Right renal pelvis (tissue), 4 donors: ENCODE data around the gene REEP2. TPM values are rescaled to one million over a fixed set of nuclear protein-coding genes. Genes with fewer than 3 reads are reported as not detected.
"Not testable (repeated sequence)": the region's sequence is repeated elsewhere in the genome, so short reads cannot be mapped to it uniquely, and the experiment has no call there.

Experiments used
- DNase-seq, 4 donors: peaks; one replicate each; pipeline ENCODE4 v3.0.0-alpha.2; 2013; ENCODE audit warnings: low read depth in 4 of 4, low spot score in 3 of 4, missing footprints in 1 of 4
- polyA plus RNA-seq, 4 donors: library from polyadenylated mRNA; unstranded; fragments of 120-200 nt; gene quantifications; one replicate each; pipeline ENCODE4 v1.2.1, GENCODE V29; 2013; ENCODE audit not compliant: insufficient read length in 4 of 4

Gene REEP2
- polyA plus RNA-seq: 10 to 100 TPM in 2 of 4 donors, 1 to 10 TPM in 2; 7.7 to 12.9 (median 10.2) TPM

- no peak for DNase-seq
Measured at GRCh38 chr5:138438724-138439476, at the start of gene REEP2. Gene REEP2 (plus strand): TSS chr5:138439057. CDS start chr5:138439209, 152 bp downstream.

- DNase-seq: no peak
Measured at GRCh38 chr5:138389332-138389731, 49.5 kb upstream of the REEP2 start.

GRCh38 chr5:138389911-138390310 lies 48.9 kb upstream of the REEP2 start:
- not testable (repeated sequence) for DNase-seq

GRCh38 chr5:138391859-138392386 lies 46.9 kb upstream of the REEP2 start:
- no peak for DNase-seq

- no peak for DNase-seq
Measured at GRCh38 chr5:138402640-138403039, 36.2 kb upstream of the REEP2 start.

- no peak for DNase-seq
Measured at GRCh38 chr5:138408023-138408422, 30.8 kb upstream of the REEP2 start.

GRCh38 chr5:138410996-138411640 lies 27.7 kb upstream of the REEP2 start:
- not testable (repeated sequence) for DNase-seq

GRCh38 chr5:138418444-138418843 lies 20.4 kb upstream of the REEP2 start:
- DNase-seq: no peak

GRCh38 chr5:138425079-138425478 lies 13.8 kb upstream of the REEP2 start:
- DNase-seq: no peak

GRCh38 chr5:138435943-138436342 lies 2.9 kb upstream of the REEP2 start:
- DNase-seq: no peak

- DNase-seq: no peak
Measured at GRCh38 chr5:138438003-138438723, 694 bp upstream of the REEP2 start.

- no peak for DNase-seq
Measured at GRCh38 chr5:138439477-138440158, 761 bp downstream of the REEP2 start.

- no peak for DNase-seq
Measured at GRCh38 chr5:138440159-138441073, 1.6 kb downstream of the REEP2 start.

- no peak for DNase-seq
Measured at GRCh38 chr5:138441221-138441620, 2.4 kb downstream of the REEP2 start.

GRCh38 chr5:138444078-138444773 lies 5.4 kb downstream of the REEP2 start:
- DNase-seq: no peak

- DNase-seq: no peak
Measured at GRCh38 chr5:138444774-138445546, 6.1 kb downstream of the REEP2 start.

GRCh38 chr5:138445547-138446271 lies 6.9 kb downstream of the REEP2 start:
- DNase-seq: no peak
